Gastroesophageal sphincter (tissue), 4 donors: Measurements from ENCODE around the gene EEFSEC. TPM values are rescaled to one million over a fixed set of nuclear protein-coding genes. Genes with fewer than 3 reads are reported as not detected.

Source experiments
- ATAC-seq: fragments of 150-250 bp; one replicate; pipeline ENCODE4 v1.9.1; 2016; ENCODE audit warnings: mild to moderate bottlenecking, moderate library complexity
- H3K27ac ChIP-seq, 4 donors: fragments of 200-600 bp; sonication (generic) in 3 of 4; 1 replicate in 3 of 4; 2 replicates in 1 of 4; pipeline ENCODE4 v1.5.1; 2016 to 2019
- H3K27me3 ChIP-seq: fragments of 200-600 bp; sonication (generic); one replicate; pipeline ENCODE4 v1.5.1; 2019
- H3K36me3 ChIP-seq, 2 donors: fragments of 200-600 bp; sonication (generic); one replicate each; pipeline ENCODE4 v1.5.1; 2019; ENCODE audit warnings: control low read depth in 1 of 2
- H3K4me1 ChIP-seq, 3 donors: fragments of 200-600 bp; sonication (generic); 1 replicate in 2 of 3; 2 replicates in 1 of 3; pipeline ENCODE4 v1.5.1; 2016 to 2019; ENCODE audit warnings: control low read depth in 2 of 3
- H3K4me3 ChIP-seq, 2 donors: fragments of 200-600 bp; sonication (generic); one replicate each; pipeline ENCODE4 v1.5.1; 2019; ENCODE audit warnings: mild to moderate bottlenecking in 1 of 2, moderate library complexity in 1 of 2
- H3K9me3 ChIP-seq, 3 donors: fragments of 200-600 bp; sonication (generic); one replicate each; pipeline ENCODE4 v1.5.1; 2017 to 2019; ENCODE audit warnings: control low read depth in 2 of 3
- EP300 ChIP-seq: sonication (generic); formaldehyde crosslinking; IDR thresholded peaks from one replicate; pipeline ENCODE4 v1.6.1; 2017; ENCODE audit warnings: antibody characterized with exemption, mild to moderate bottlenecking
- POLR2A ChIP-seq, 2 donors: fragments of 450-650 bp; IDR thresholded peaks; one replicate each; pipeline ENCODE4 v1.6.1; 2017; ENCODE audit warnings: antibody characterized with exemption in 2 of 2, mild to moderate bottlenecking in 2 of 2, moderate library complexity in 1 of 2
- POLR2AphosphoS5 ChIP-seq: sonication (generic); formaldehyde crosslinking; IDR thresholded peaks from one replicate; pipeline ENCODE4 v1.6.1; 2017; ENCODE audit warnings: antibody characterized with exemption
- WGBS, 2 donors: methylation state at CpG; one replicate each; pipeline ENCODE4 v1.1.5; 2018; ENCODE audit warnings: low coverage in 1 of 2; 5-methylcytosine and 5-hydroxymethylcytosine counted together
- total RNA-seq, 4 donors: library from RNA; depleted of rRNA; stranded (reverse); fragments of >200 nt; gene quantifications; one replicate each; pipeline ENCODE4 v1.1.0, GENCODE V29; 2016
- TF ChIP-seq, protein P1 (sequence below), 4 experiments: fragments of 200-600 bp in 2 of 4; fragments of 450-650 bp in 2 of 4; sonication (generic) in 1 of 4; IDR thresholded peaks; one replicate each; pipeline ENCODE4 v1.5.1; 2017 to 2019; ENCODE audit warnings: antibody characterized with exemption in 4 of 4, mild to moderate bottlenecking in 2 of 4, moderate library complexity in 2 of 4

The EEFSEC gene
- total RNA-seq, 4 donors from 2014 or later, result 5.8 to 16.5 (median 11.4) TPM

- no peak overlapping the region for H3K4me3 ChIP-seq
- no peak overlapping the region for H3K27ac ChIP-seq
- H3K27me3 ChIP-seq, result no peaks in the 10 kb centered on the region
- peaks cover 0 to 13% of the 10 kb centered on the region in 2 donors for H3K36me3 ChIP-seq
- WGBS, 2 donors, result 92 to 94% methylated on average over 5 to 6 of the region's 6 CpGs
- ATAC-seq, result no peak
- H3K4me1 ChIP-seq, result no peaks in the 10 kb centered on the region
- peaks cover 0 to 20% (median 0%) of the 10 kb centered on the region in 3 donors for H3K9me3 ChIP-seq
- TF ChIP-seq, protein P1, sequence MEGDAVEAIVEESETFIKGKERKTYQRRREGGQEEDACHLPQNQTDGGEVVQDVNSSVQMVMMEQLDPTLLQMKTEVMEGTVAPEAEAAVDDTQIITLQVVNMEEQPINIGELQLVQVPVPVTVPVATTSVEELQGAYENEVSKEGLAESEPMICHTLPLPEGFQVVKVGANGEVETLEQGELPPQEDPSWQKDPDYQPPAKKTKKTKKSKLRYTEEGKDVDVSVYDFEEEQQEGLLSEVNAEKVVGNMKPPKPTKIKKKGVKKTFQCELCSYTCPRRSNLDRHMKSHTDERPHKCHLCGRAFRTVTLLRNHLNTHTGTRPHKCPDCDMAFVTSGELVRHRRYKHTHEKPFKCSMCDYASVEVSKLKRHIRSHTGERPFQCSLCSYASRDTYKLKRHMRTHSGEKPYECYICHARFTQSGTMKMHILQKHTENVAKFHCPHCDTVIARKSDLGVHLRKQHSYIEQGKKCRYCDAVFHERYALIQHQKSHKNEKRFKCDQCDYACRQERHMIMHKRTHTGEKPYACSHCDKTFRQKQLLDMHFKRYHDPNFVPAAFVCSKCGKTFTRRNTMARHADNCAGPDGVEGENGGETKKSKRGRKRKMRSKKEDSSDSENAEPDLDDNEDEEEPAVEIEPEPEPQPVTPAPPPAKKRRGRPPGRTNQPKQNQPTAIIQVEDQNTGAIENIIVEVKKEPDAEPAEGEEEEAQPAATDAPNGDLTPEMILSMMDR (IDR thresholded peaks at IDR 0.05), result no peak
- TF ChIP-seq POLR2A (IDR thresholded peaks at IDR 0.05) (no peak), EP300 (no peak), POLR2AphosphoS5 (no peak)
Measured at GRCh38 chr3:128257632-128258031, 104.4 kb downstream of the EEFSEC start.

- Histone ChIP-seq H3K4me3 (no peak overlapping the region), H3K4me1 (no peaks in the 10 kb centered on the region), H3K36me3 (peaks cover 0 to 36% of the 10 kb centered on the region in 2 donors), H3K9me3 (peaks cover 0 to 20% (median 0%) of the 10 kb centered on the region in 3 donors), H3K27ac (no peak overlapping the region), H3K27me3 (no peaks in the 10 kb centered on the region)
- WGBS, 2 donors, result 100% methylated on average over 1 of the region's 1 CpG
- no peak for ATAC-seq
- TF ChIP-seq, protein P1 (IDR thresholded peaks at IDR 0.05), result no peak
- no peak for TF ChIP-seq EP300
- TF ChIP-seq POLR2A (IDR thresholded peaks at IDR 0.05), result no peak
- no peak for TF ChIP-seq POLR2AphosphoS5
Measured at GRCh38 chr3:128260275-128260674, 107.0 kb downstream of the EEFSEC start.

DNA sequence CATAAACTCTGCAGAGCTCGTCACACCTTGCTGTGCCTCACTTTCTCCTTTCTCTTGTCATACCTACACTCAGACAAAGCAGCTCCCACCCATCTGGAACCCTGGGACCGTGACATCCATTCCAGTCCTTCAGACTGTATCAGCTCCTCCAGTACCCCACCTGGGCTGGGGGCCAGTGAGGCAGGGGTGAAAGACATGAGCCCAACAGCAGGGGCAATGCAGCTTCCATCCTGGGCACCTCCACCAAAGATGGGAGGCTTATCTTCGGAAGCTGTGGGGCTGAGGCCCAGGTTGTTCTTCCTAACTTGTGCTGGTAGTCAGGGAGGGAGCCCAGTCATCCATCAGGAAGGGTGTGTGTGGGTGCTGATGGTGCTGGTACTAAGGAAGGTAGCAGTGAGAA is 109.2 kb downstream of the EEFSEC start:
- no peak for ATAC-seq
- Histone ChIP-seq H3K9me3 (peaks cover 0 to 20% (median 0%) of the 10 kb centered on the region in 3 donors), H3K27me3 (no peaks in the 10 kb centered on the region), H3K36me3 (peaks cover 0 to 43% of the 10 kb centered on the region in 2 donors), H3K4me1 (no peaks in the 10 kb centered on the region), H3K27ac (no peak overlapping the region), H3K4me3 (no peak overlapping the region)
- TF ChIP-seq POLR2A (IDR thresholded peaks at IDR 0.05), result no peak
- TF ChIP-seq, protein P1 (IDR thresholded peaks at IDR 0.05), result no peak
- no peak for TF ChIP-seq POLR2AphosphoS5
- no peak for TF ChIP-seq EP300
- 90 to 100% methylated on average over 2 of the region's 3 CpGs for WGBS, 2 donors

- H3K4me3 ChIP-seq, result no peak overlapping the region
- no peaks in the 10 kb centered on the region for H3K4me1 ChIP-seq
- H3K9me3 ChIP-seq, result peaks cover 0 to 20% (median 0%) of the 10 kb centered on the region in 3 donors
- no peak for ATAC-seq
- H3K27me3 ChIP-seq, result no peaks in the 10 kb centered on the region
- TF ChIP-seq EP300 (no peak), POLR2AphosphoS5 (no peak), POLR2A (IDR thresholded peaks at IDR 0.05) (no peak)
- TF ChIP-seq, protein P1 (IDR thresholded peaks at IDR 0.05), result no peak
- H3K27ac ChIP-seq, result no peak overlapping the region
- H3K36me3 ChIP-seq, result peaks cover 0 to 43% of the 10 kb centered on the region in 2 donors
- WGBS, 2 donors, result 74 to 78% methylated on average over 5 to 8 of the region's 8 CpGs
Measured at GRCh38 chr3:128263118-128263517, 109.8 kb downstream of the EEFSEC start.

DNA sequence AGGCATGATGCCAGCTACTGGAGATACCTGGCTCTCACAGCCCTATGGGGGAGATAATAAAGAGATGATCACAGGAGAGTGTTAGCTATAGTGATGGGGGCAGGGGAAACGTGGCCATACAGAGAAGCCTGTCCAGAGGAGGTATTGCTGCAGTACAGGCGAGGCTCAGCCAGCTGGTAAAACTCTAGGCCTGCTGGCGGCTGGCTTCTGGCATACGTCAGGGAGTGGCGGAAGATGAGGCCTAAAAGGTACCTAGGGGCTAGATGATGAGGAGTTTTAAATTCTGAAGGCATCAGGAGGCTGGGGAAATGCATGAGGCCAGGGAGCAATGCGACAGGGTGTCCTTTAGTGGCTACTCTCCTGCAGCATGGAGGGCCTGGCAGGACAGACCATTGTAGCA is 110.7 kb downstream of the EEFSEC start:
- peaks cover 0 to 45% of the 10 kb centered on the region in 2 donors for H3K36me3 ChIP-seq
- H3K4me1 ChIP-seq, result no peaks in the 10 kb centered on the region
- H3K9me3 ChIP-seq, result peaks cover 0 to 17% (median 0%) of the 10 kb centered on the region in 3 donors
- H3K27ac ChIP-seq, result no peak overlapping the region
- H3K27me3 ChIP-seq, result no peaks in the 10 kb centered on the region
- H3K4me3 ChIP-seq, result no peak overlapping the region
- TF ChIP-seq EP300 (no peak), POLR2A (IDR thresholded peaks at IDR 0.05) (no peak), POLR2AphosphoS5 (no peak)
- TF ChIP-seq, protein P1 (IDR thresholded peaks at IDR 0.05), result no peak
- 65% methylated on average over 6 of the region's 6 CpGs; no CpG with 5 or more reads in 1 of the 2 donors for WGBS, 2 donors
- no peak for ATAC-seq
